GM10266 (cell line): ENCODE data around the gene TSPYL2.

ENCODE experiments used
- DNase-seq: peaks from one replicate; pipeline ENCODE4 v3.0.0; 2012; ENCODE audit errors: extremely low spot score
- TF ChIP-seq, protein P1 (sequence below): IDR thresholded peaks from 2 replicates; pipeline ENCODE4 v1.5.1; 2012; ENCODE audit warnings: mild to moderate bottlenecking, low read depth; ENCODE audit not compliant: control insufficient read depth, insufficient read depth; ENCODE audit errors: missing control alignments

TSPYL2 gene

GRCh38 chrX:53125506-53125905 lies 43.3 kb downstream of the TSPYL2 start:
- no peak for DNase-seq
- TF ChIP-seq, protein P1, sequence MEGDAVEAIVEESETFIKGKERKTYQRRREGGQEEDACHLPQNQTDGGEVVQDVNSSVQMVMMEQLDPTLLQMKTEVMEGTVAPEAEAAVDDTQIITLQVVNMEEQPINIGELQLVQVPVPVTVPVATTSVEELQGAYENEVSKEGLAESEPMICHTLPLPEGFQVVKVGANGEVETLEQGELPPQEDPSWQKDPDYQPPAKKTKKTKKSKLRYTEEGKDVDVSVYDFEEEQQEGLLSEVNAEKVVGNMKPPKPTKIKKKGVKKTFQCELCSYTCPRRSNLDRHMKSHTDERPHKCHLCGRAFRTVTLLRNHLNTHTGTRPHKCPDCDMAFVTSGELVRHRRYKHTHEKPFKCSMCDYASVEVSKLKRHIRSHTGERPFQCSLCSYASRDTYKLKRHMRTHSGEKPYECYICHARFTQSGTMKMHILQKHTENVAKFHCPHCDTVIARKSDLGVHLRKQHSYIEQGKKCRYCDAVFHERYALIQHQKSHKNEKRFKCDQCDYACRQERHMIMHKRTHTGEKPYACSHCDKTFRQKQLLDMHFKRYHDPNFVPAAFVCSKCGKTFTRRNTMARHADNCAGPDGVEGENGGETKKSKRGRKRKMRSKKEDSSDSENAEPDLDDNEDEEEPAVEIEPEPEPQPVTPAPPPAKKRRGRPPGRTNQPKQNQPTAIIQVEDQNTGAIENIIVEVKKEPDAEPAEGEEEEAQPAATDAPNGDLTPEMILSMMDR: no peak

GRCh38 chrX:53126377-53126776 lies 44.2 kb downstream of the TSPYL2 start:
- no peak for DNase-seq
- TF ChIP-seq, protein P1: no peak

- no peak for DNase-seq
- TF ChIP-seq, protein P1: no peak
Observed at GRCh38 chrX:53128097-53128749, 46.1 kb downstream of the TSPYL2 start.

DNA sequence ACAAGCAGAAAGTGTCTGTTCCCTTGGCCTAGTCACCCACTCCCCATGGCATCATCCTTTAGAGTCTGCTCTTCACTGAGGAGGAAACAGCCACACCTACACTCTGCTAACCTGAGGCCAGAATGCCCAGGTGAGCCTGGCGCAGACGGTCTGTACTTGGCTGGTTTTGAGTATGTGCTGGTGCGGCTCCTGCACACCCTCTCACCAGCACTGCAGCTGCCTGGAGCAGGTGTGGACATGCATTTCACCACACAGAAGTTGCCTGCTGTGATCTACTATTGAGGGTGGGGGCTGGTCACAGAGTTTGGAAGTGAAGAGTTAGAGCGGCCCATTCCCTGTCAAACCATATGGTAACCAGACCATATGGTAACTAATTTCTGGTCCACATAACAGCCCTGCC lies 51.2 kb downstream of the TSPYL2 start:
- TF ChIP-seq, protein P1: no peak

GRCh38 chrX:53135581-53135980 lies 53.4 kb downstream of the TSPYL2 start:
- no peak for DNase-seq
- TF ChIP-seq, protein P1: no peak

More for the DNA sequence above, 51.2 kb downstream of the TSPYL2 start:
- DNase-seq: no peak
